Prostate gland (tissue), 2 donors: ENCODE results near the gene RGS9. TPM values are rescaled to one million over a fixed set of nuclear protein-coding genes. Genes with fewer than 3 reads are reported as not detected.

Experiments used
- DNase-seq: peaks from one replicate; pipeline ENCODE4 v3.0.0-alpha.2; 2019; ENCODE audit warnings: low spot score
- H3K27ac ChIP-seq, 2 donors: fragments of 200-600 bp; sonication (generic); 2 replicates each; pipeline ENCODE4 v1.5.1; 2017 to 2019
- H3K27me3 ChIP-seq: fragments of 200-600 bp; sonication (generic); replicated peaks from 2 replicates; pipeline ENCODE4 v1.5.1; 2019; ENCODE audit not compliant: insufficient read depth
- H3K36me3 ChIP-seq, 2 donors: fragments of 200-600 bp; sonication (generic); 1 replicate in 1 of 2; 2 replicates in 1 of 2; pipeline versions ENCODE4 v1.5.1 to v1.8.1; 2017 to 2019
- H3K4me1 ChIP-seq: fragments of 200-600 bp; sonication (generic); replicated peaks from 2 replicates; pipeline ENCODE4 v1.5.1; 2019
- H3K4me3 ChIP-seq, 2 donors: fragments of 200-600 bp; sonication (generic); 2 replicates each; pipeline ENCODE4 v1.5.1; 2017 to 2019
- H3K9me3 ChIP-seq: fragments of 200-600 bp; sonication (generic); 2 replicates; pipeline ENCODE4 v1.5.1; 2017
- POLR2A ChIP-seq: fragments of 450-650 bp; IDR thresholded peaks from one replicate; pipeline ENCODE4 v1.6.1; 2016; ENCODE audit warnings: antibody characterized with exemption, mild to moderate bottlenecking
- POLR2AphosphoS5 ChIP-seq: sonication (generic); formaldehyde crosslinking; IDR thresholded peaks from one replicate; pipeline ENCODE4 v1.6.1; 2017; ENCODE audit warnings: antibody characterized with exemption
- WGBS: methylation state at CpG from one replicate; pipeline ENCODE4 v1.1.5; 2018; 5-methylcytosine and 5-hydroxymethylcytosine counted together
- intact Hi-C: fragments of 100-400 bp; cut with DNase I; formaldehyde crosslinking; loops from one replicate; pipeline ENCODE4 v1.14.2; 2022
- total RNA-seq, 2 donors: library from RNA; depleted of rRNA; stranded (reverse); fragments of >200 nt; gene quantifications; one replicate each; pipeline ENCODE4 v1.1.0, GENCODE V29; 2016
- TF ChIP-seq, protein P1 (sequence below), 4 experiments: fragments of 200-600 bp in 2 of 4; fragments of 450-650 bp in 2 of 4; sonication (generic) in 2 of 4; IDR thresholded peaks; 1 replicate in 3 of 4; 2 replicates in 1 of 4; pipeline ENCODE4 v1.5.1; 2016 to 2019; ENCODE audit warnings: antibody characterized with exemption in 4 of 4, mild to moderate bottlenecking in 2 of 4, moderate library complexity in 2 of 4

Gene RGS9
- total RNA-seq, 2 donors from 2014 or later, result 7.9 to 9.3 TPM

DNA sequence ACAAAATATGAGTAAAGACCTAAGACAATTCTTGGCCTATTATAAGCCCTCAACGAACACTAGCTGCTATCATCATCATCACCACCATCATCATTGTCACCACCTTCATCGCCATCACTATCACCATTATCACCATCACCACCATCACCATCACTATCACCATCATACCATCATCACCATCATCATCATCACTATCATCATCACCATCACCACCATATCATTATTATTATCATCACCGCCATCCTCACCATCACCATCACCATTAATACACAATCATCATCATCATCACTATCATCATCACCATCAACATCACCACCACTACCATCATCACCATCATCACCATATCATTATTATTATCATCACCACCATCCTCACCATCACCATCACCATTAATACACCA is 82.5 kb downstream of the RGS9 start:
- intact Hi-C loops, result no loop called here
- Histone ChIP-seq H3K9me3 (no peaks in the 10 kb centered on the region), H3K27ac (no peak overlapping the region), H3K4me3 (no peak overlapping the region), H3K4me1 (no peaks in the 10 kb centered on the region), H3K27me3 (no peaks in the 10 kb centered on the region), H3K36me3 (no peaks in the 10 kb centered on the region)
- WGBS, result 94% methylated on average over 3 of the region's 3 CpGs
- no peak for TF ChIP-seq POLR2AphosphoS5
- TF ChIP-seq, protein P1, sequence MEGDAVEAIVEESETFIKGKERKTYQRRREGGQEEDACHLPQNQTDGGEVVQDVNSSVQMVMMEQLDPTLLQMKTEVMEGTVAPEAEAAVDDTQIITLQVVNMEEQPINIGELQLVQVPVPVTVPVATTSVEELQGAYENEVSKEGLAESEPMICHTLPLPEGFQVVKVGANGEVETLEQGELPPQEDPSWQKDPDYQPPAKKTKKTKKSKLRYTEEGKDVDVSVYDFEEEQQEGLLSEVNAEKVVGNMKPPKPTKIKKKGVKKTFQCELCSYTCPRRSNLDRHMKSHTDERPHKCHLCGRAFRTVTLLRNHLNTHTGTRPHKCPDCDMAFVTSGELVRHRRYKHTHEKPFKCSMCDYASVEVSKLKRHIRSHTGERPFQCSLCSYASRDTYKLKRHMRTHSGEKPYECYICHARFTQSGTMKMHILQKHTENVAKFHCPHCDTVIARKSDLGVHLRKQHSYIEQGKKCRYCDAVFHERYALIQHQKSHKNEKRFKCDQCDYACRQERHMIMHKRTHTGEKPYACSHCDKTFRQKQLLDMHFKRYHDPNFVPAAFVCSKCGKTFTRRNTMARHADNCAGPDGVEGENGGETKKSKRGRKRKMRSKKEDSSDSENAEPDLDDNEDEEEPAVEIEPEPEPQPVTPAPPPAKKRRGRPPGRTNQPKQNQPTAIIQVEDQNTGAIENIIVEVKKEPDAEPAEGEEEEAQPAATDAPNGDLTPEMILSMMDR (IDR thresholded peaks at IDR 0.05), result no peak
- TF ChIP-seq POLR2A, result no peak
- DNase-seq, result no peak

GRCh38 chr17:65220732-65221131 is 83.6 kb downstream of the RGS9 start:
- intact Hi-C loops, result no loop called here
- Histone ChIP-seq H3K4me3 (no peak overlapping the region), H3K9me3 (no peaks in the 10 kb centered on the region), H3K27me3 (no peaks in the 10 kb centered on the region), H3K36me3 (no peaks in the 10 kb centered on the region), H3K27ac (no peak overlapping the region), H3K4me1 (no peaks in the 10 kb centered on the region)
- DNase-seq, result no peak
- WGBS, result 58% methylated on average over 1 of the region's 1 CpG
- TF ChIP-seq POLR2A, result no peak
- no peak for TF ChIP-seq POLR2AphosphoS5
- TF ChIP-seq, protein P1 (IDR thresholded peaks at IDR 0.05), result no peak

DNA sequence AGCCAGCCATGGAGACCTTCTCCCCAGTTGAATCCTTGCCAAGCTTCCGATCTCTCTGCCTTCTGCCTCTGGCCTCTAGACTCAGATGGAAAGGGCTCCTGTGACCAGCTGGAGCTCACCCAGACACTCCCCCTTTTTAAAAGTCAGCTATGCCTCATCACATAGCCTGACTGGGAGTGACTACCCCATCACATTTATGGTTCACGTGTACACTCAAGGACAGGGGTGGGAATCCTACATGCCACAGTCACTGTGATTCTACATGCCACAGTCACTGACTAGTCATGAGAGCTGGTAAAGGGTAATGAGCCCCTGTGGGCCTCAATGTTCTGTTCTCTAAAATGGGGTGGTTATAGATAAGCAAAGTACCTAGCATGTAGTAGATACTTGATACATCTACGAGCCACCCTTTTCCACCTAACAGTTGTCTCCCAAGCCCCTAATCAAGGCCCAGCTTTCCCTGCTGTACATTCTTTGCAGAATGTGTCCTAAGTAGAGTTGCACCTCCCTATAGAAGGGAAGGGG is 85.1 kb downstream of the RGS9 start:
- no peaks in the 10 kb centered on the region for H3K9me3 ChIP-seq
- no peak for DNase-seq
- TF ChIP-seq POLR2AphosphoS5 (no peak), POLR2A (no peak)
- TF ChIP-seq, protein P1 (IDR thresholded peaks at IDR 0.05), result no peak
- peaks cover 3% of the 10 kb centered on the region for H3K27me3 ChIP-seq
- no peak overlapping the region for H3K4me3 ChIP-seq
- H3K27ac ChIP-seq, result no peak overlapping the region
- no peaks in the 10 kb centered on the region for H3K4me1 ChIP-seq
- no peaks in the 10 kb centered on the region for H3K36me3 ChIP-seq
- intact Hi-C loops, result no loop called here
- WGBS, result 90% methylated on average over 3 of the region's 3 CpGs

DNA sequence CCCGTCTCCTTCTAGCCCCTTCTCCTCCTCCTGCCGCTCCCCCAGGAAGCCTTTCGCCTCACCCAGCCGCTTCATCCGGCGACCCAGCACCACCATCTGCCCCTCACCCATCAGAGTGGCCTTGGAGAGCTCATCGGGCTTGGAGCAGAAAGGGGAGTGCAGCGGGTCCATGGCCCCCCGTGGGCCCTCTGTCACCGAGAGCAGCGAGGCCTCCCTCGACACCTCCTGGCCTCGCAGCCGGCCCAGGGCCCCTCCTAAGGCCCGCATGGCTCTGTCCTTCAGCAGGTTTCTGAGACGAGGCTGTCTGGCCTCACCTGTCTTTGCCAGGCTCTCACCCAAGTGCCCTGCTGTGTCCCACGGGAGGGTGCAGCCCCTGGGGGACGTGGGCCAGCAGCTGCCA is 87.9 kb downstream of the RGS9 start:
- Histone ChIP-seq H3K4me3 (no peak overlapping the region), H3K4me1 (no peaks in the 10 kb centered on the region), H3K36me3 (no peaks in the 10 kb centered on the region), H3K27me3 (peaks cover 4% of the 10 kb centered on the region), H3K9me3 (no peaks in the 10 kb centered on the region), H3K27ac (no peak overlapping the region)
- DNase-seq, result no peak
- no peak for TF ChIP-seq POLR2AphosphoS5
- TF ChIP-seq, protein P1 (IDR thresholded peaks at IDR 0.05), result no peak
- no peak for TF ChIP-seq POLR2A
- intact Hi-C loops, result no loop called here
- WGBS, result 91% methylated on average over 18 of the region's 18 CpGs

DNA sequence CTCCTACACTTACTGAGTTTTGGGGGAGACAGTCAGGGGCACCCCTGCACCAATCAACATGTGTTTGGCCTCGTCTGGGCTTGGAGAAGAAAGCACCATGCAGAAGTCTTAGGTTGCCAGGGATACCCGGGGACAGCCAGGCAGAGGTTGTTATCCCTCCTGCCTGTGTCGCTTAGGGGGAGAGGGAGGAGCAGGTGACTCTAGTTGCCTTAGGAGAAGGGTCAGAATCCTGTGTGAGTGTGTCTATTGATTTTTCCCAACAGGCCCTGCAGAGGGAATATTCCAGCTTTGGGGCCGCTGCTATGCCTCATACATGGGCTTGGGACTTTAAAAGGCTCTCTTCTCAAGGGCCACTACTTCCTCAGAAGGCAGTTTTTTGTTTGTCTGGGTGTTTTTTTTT is 89.1 kb downstream of the RGS9 start:
- no peaks in the 10 kb centered on the region for H3K36me3 ChIP-seq
- no peaks in the 10 kb centered on the region for H3K4me1 ChIP-seq
- no peak overlapping the region for H3K4me3 ChIP-seq
- WGBS, result 64% methylated on average over 4 of the region's 4 CpGs
- H3K27me3 ChIP-seq, result peaks cover 4% of the 10 kb centered on the region
- intact Hi-C loops, result no loop called here
- no peak for DNase-seq
- H3K27ac ChIP-seq, result no peak overlapping the region
- H3K9me3 ChIP-seq, result no peaks in the 10 kb centered on the region
- TF ChIP-seq POLR2AphosphoS5 (no peak), POLR2A (no peak)
- TF ChIP-seq, protein P1 (IDR thresholded peaks at IDR 0.05), result no peak
